ENCODE data around the gene ISM1. TPM values are rescaled to one million over a fixed set of nuclear protein-coding genes. Genes with fewer than 3 reads are reported as not detected.

The ISM1 gene
- total RNA-seq, 4 donors from 2014 or later: 0.55 to 0.64 TPM; not detected in 2

DNA sequence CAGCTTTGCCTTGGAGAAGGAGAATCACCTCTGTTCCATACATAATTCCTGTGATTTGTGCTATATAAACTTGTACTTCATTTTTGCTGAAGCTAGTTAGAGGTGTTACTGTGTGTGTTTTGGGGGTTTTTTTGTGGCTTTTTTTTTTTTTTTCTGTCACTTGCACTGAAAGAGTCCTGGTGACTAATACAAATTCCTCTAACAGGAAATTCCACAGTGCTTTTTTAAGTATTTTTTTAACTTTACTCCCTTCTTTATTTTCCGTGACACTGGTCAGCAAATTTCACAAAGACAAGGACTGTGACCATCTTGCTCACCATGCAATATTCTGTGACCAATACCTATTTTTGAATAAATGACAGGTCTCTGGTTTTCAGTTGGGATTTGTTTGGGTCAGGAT lies 110.5 kb downstream of the ISM1 start:
- H3K36me3 ChIP-seq: no peaks in the 10 kb centered on the region
- H3K27ac ChIP-seq: no peak overlapping the region
- H3K9me3 ChIP-seq: no peaks in the 10 kb centered on the region
- H3K4me3 ChIP-seq: no peak overlapping the region
- peaks cover 0 to 14% (median 0%) of the 10 kb centered on the region in 4 donors for H3K4me1 ChIP-seq
- no peak for DNase-seq
- TF ChIP-seq, protein P1, sequence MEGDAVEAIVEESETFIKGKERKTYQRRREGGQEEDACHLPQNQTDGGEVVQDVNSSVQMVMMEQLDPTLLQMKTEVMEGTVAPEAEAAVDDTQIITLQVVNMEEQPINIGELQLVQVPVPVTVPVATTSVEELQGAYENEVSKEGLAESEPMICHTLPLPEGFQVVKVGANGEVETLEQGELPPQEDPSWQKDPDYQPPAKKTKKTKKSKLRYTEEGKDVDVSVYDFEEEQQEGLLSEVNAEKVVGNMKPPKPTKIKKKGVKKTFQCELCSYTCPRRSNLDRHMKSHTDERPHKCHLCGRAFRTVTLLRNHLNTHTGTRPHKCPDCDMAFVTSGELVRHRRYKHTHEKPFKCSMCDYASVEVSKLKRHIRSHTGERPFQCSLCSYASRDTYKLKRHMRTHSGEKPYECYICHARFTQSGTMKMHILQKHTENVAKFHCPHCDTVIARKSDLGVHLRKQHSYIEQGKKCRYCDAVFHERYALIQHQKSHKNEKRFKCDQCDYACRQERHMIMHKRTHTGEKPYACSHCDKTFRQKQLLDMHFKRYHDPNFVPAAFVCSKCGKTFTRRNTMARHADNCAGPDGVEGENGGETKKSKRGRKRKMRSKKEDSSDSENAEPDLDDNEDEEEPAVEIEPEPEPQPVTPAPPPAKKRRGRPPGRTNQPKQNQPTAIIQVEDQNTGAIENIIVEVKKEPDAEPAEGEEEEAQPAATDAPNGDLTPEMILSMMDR (IDR thresholded peaks at IDR 0.05): no peak
- no peak for TF ChIP-seq POLR2AphosphoS5 (IDR thresholded peaks at IDR 0.05)
- no peak for TF ChIP-seq POLR2A (IDR thresholded peaks at IDR 0.05)
- no peak for TF ChIP-seq EP300 (IDR thresholded peaks at IDR 0.05; ENCODE audit: low read depth)
- intact Hi-C loops (cut with DNase I; ENCODE audit: low total_unique reads) (no loop called here), in situ Hi-C loops (cut with MboI; ENCODE audit: low pct_ligation_motif_present in 1 of 4, low pct_unique_long_range_greater_than_20kb in 1 of 4, low sequenced_read_pairs in 3 of 4) (no loop called here)
- 75 to 78% methylated on average over 1 of the region's 1 CpG for WGBS, 2 donors (ENCODE audit: low coverage in 1 of 2)
- H3K27me3 ChIP-seq: no peaks in the 10 kb centered on the region

DNA sequence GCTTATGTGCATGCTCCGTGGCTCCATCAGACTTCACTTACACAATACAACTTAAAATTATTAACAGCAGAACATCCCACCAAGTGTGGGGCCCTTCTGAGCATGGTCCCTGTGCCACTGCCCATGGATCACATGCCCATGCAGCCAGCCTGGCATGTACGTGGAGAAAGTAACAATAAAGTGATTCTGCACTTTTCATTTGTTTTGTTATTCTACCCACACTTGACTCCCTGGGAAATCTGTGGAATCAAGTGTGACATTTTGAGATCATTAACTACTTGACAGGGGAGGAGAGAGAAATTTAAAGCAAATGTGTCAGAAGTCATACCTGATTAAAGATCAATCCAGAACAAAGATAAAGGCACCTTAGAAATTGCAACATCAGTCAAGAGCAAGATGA lies 112.0 kb downstream of the ISM1 start:
- intact Hi-C loops (cut with DNase I; ENCODE audit: low total_unique reads) (no loop called here), in situ Hi-C loops (cut with MboI; ENCODE audit: low pct_ligation_motif_present in 1 of 4, low pct_unique_long_range_greater_than_20kb in 1 of 4, low sequenced_read_pairs in 3 of 4) (no loop called here)
- Histone ChIP-seq H3K9me3 (no peaks in the 10 kb centered on the region), H3K4me3 (no peak overlapping the region), H3K4me1 (peaks cover 0 to 14% (median 0%) of the 10 kb centered on the region in 4 donors), H3K36me3 (no peaks in the 10 kb centered on the region), H3K27ac (no peak overlapping the region), H3K27me3 (no peaks in the 10 kb centered on the region)
- WGBS, 2 donors (ENCODE audit: low coverage in 1 of 2): 33 to 50% methylated on average over 1 to 2 of the region's 2 CpGs
- no peak for DNase-seq
- TF ChIP-seq POLR2AphosphoS5 (IDR thresholded peaks at IDR 0.05): no peak
- TF ChIP-seq EP300 (IDR thresholded peaks at IDR 0.05; ENCODE audit: low read depth): no peak
- TF ChIP-seq, protein P1 (IDR thresholded peaks at IDR 0.05): no peak
- TF ChIP-seq POLR2A (IDR thresholded peaks at IDR 0.05): no peak

DNA sequence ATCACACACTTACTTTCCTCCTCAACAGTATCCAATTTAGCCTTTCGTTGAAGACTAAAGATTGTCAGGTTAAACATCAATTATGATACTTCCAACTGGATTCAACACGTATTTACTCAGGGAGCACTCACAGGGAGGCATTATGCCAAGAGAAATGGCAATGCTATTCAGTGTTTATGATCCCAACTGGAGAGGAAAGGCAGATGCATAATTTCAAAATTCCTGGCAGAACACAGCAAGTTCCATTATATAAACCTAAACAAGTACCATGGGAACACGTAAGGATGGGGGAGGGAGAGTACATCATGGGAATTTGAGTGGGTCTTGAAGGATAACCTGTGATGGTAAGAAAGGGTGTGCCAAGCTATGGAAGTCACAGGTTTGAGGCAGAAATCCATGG lies 112.7 kb downstream of the ISM1 start:
- Histone ChIP-seq H3K27me3 (no peaks in the 10 kb centered on the region), H3K9me3 (no peaks in the 10 kb centered on the region), H3K27ac (peak overlapping the region in 3 of 4 donors; percentile 23 to 54 (median 31)), H3K4me1 (peaks cover 0 to 14% (median 0%) of the 10 kb centered on the region in 4 donors), H3K36me3 (no peaks in the 10 kb centered on the region), H3K4me3 (no peak overlapping the region)
- in situ Hi-C loops (cut with MboI; ENCODE audit: low pct_ligation_motif_present in 1 of 4, low pct_unique_long_range_greater_than_20kb in 1 of 4, low sequenced_read_pairs in 3 of 4) (no loop called here), intact Hi-C loops (cut with DNase I; ENCODE audit: low total_unique reads) (no loop called here)
- TF ChIP-seq POLR2A (IDR thresholded peaks at IDR 0.05): no peak
- TF ChIP-seq EP300 (IDR thresholded peaks at IDR 0.05; ENCODE audit: low read depth): peak; percentile 57
- TF ChIP-seq POLR2AphosphoS5 (IDR thresholded peaks at IDR 0.05): peak; percentile 30 to 81 (median 68)
- TF ChIP-seq, protein P1 (IDR thresholded peaks at IDR 0.05): no peak
- WGBS, 2 donors (ENCODE audit: low coverage in 1 of 2): 20 to 26% methylated on average over 3 of the region's 3 CpGs
- DNase-seq: peak; percentile 24

DNA sequence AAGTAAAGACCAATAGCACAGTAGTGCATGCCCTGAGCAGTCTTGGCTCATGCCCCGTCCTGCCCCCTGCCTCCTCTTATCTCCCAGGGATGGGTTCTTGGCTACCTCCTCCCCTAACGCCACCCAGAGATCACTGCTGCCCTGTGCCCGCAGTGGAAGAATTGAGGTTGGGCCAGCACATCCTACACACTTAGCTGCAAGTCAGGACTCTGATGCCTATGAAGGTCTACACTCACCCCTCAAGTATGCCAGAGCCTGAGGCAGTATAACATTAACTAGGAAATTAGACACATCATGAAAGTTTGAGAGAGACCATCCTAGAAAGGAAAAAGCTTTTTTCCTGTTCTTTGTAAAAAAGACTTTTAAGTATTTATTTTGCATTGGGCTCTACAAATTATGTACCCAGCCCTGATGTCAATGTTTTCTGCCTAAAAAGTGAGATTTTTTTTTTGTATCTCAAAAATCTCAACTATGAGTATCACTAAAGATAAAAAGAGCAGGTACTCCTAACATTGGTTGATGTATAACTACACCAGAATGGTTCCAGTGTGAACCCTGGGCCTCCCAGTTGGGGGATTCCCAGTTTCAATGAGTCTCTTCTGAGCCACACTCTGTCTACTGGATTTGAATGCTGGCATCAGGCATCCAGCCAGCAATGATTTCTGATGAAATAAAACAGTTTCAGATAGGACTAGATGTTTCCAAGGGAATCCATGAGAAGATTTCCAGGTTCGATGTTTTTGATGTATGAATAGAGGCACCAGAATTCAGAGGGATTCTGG lies 115.4 kb downstream of the ISM1 start:
- no peak overlapping the region for H3K4me3 ChIP-seq
- no peaks in the 10 kb centered on the region for H3K27me3 ChIP-seq
- H3K4me1 ChIP-seq: peaks cover 0 to 14% (median 3%) of the 10 kb centered on the region in 4 donors
- in situ Hi-C loops (cut with MboI; ENCODE audit: low pct_ligation_motif_present in 1 of 4, low pct_unique_long_range_greater_than_20kb in 1 of 4, low sequenced_read_pairs in 3 of 4) (no loop called here), intact Hi-C loops (cut with DNase I; ENCODE audit: low total_unique reads) (no loop called here)
- WGBS, 2 donors (ENCODE audit: low coverage in 1 of 2): 70 to 78% methylated on average over 2 to 4 of the region's 4 CpGs
- H3K36me3 ChIP-seq: no peaks in the 10 kb centered on the region
- TF ChIP-seq, protein P1 (IDR thresholded peaks at IDR 0.05): no peak
- no peak for TF ChIP-seq POLR2AphosphoS5 (IDR thresholded peaks at IDR 0.05)
- TF ChIP-seq POLR2A (IDR thresholded peaks at IDR 0.05): no peak
- no peak for TF ChIP-seq EP300 (IDR thresholded peaks at IDR 0.05; ENCODE audit: low read depth)
- H3K9me3 ChIP-seq: no peaks in the 10 kb centered on the region
- H3K27ac ChIP-seq: no peak overlapping the region
- no peak for DNase-seq

All from transverse colon (tissue), 4 donors.